GM15510 (cell line): Measurements from ENCODE around the gene PPP2R5B.

Source experiments
- POLR2A ChIP-seq: IDR thresholded peaks from 3 replicates; pipeline ENCODE4 v1.6.1; 2011; ENCODE audit warnings: borderline replicate concordance; ENCODE audit not compliant: insufficient read length; ENCODE audit errors: extremely low read depth

Gene PPP2R5B

GRCh38 chr11:64923944-64924909 lies at the start of gene PPP2R5B:
Gene PPP2R5B, plus strand, starts transcription at chr11:64924689. Its CDS starts 1,046 bp downstream, at chr11:64925735.
- peak; percentile 38 for TF ChIP-seq POLR2A

GRCh38 chr11:64875369-64876228 lies 48.9 kb upstream of the PPP2R5B start:
- TF ChIP-seq POLR2A, result peak; percentile 24

- TF ChIP-seq POLR2A, result no peak
Measured at GRCh38 chr11:64876229-64876750, 48.2 kb upstream of the PPP2R5B start.

GRCh38 chr11:64876835-64877341 lies 47.6 kb upstream of the PPP2R5B start:
- peak; percentile 26 for TF ChIP-seq POLR2A

GRCh38 chr11:64877390-64878222 lies 46.9 kb upstream of the PPP2R5B start:
- peak; percentile 12 for TF ChIP-seq POLR2A

GRCh38 chr11:64878223-64878493 lies 46.3 kb upstream of the PPP2R5B start:
- no peak for TF ChIP-seq POLR2A

GRCh38 chr11:64878494-64879243 lies 45.8 kb upstream of the PPP2R5B start, which contains the start of gene EHD1:
Gene EHD1, minus strand, starts transcription at chr11:64878621. Its CDS starts 157 bp downstream, at chr11:64878464.
- TF ChIP-seq POLR2A, result peak; percentile 99

GRCh38 chr11:64879244-64879900 lies 45.1 kb upstream of the PPP2R5B start:
- TF ChIP-seq POLR2A, result no peak

GRCh38 chr11:64880240-64881001 lies 44.1 kb upstream of the PPP2R5B start:
- no peak for TF ChIP-seq POLR2A

- TF ChIP-seq POLR2A, result no peak
Measured at GRCh38 chr11:64881476-64881875, 43.0 kb upstream of the PPP2R5B start.

- TF ChIP-seq POLR2A, result no peak
Measured at GRCh38 chr11:64882243-64882642, 42.2 kb upstream of the PPP2R5B start.

- TF ChIP-seq POLR2A, result no peak
Measured at GRCh38 chr11:64883575-64883974, 40.9 kb upstream of the PPP2R5B start.

GRCh38 chr11:64884019-64884418 lies 40.5 kb upstream of the PPP2R5B start:
- TF ChIP-seq POLR2A, result no peak
